Measurements from ENCODE around the gene EYS.

DNA sequence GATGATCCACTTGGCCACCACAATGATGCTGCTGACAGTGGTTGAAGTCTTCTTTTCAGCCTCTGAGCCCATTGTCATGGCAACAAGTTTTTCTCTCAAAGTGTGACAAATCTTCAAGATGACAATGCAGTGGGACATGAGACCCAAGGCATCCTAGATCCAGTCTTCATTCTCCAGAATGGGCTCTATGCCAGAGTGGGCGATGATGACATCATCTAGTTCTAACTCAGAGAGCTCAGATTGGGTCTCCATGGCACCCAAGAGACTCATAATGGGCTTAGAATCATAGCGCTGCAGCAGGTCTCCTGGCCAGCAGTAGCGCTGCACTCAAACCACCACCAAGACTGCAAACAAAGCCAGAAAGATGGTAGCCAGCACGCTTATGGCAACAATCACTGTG lies 973.6 kb downstream of the EYS start:
- TF ChIP-seq GLIS3 (CRISPR knock-in tag; IDR thresholded peaks at IDR 0.05) (no peak), RARB (CRISPR knock-in tag; IDR thresholded peaks at IDR 0.05) (no peak), PATZ1 (CRISPR knock-in tag; IDR thresholded peaks at IDR 0.05; ENCODE audit: borderline replicate concordance) (no peak), BACH2 (CRISPR knock-in tag; IDR thresholded peaks at IDR 0.05; ENCODE audit: borderline replicate concordance) (no peak), TSHZ2 (CRISPR knock-in tag; IDR thresholded peaks at IDR 0.05) (no peak), CREB5 (CRISPR knock-in tag; IDR thresholded peaks at IDR 0.05; ENCODE audit: low read depth) (no peak), ISL1 (CRISPR knock-in tag; IDR thresholded peaks at IDR 0.05) (no peak), ARNTL (CRISPR knock-in tag; IDR thresholded peaks at IDR 0.05; ENCODE audit: borderline replicate concordance, low read depth) (no peak), TOX (CRISPR knock-in tag; IDR thresholded peaks at IDR 0.05; ENCODE audit: borderline replicate concordance) (no peak)

Data from SK-N-SH treated with all-trans-retinoic acid at 6 μM for 48 hours (cell line).